ENCODE measurements around the gene TMEM14A. TPM values are rescaled to one million over a fixed set of nuclear protein-coding genes. Genes with fewer than 3 reads are reported as not detected.

TMEM14A gene
- total RNA-seq, 1 donor from 2014 or later: 25.0 TPM

- peaks cover 21% of the 10 kb centered on the region for H3K4me1 Mint-ChIP-seq
- no peak overlapping the region for H3K4me3 Mint-ChIP-seq
Observed at GRCh38 chr6:52635049-52635577, 35.8 kb upstream of the TMEM14A start.

GRCh38 chr6:52636830-52637229 lies 34.1 kb upstream of the TMEM14A start:
- Mint-ChIP-seq H3K27me3 (ENCODE audit: low read depth) (no peaks in the 10 kb centered on the region), H3K4me3 (no peak overlapping the region), H3K9me3 (no peaks in the 10 kb centered on the region), H3K27ac (ENCODE audit: unreplicated experiment) (no peak overlapping the region), H3K36me3 (ENCODE audit: low read depth) (no peaks in the 10 kb centered on the region), H3K4me1 (peaks cover 35% of the 10 kb centered on the region)
- DNase-seq (ENCODE audit: low read depth, low spot score): no peak
- TF ChIP-seq CTCF (conservative IDR thresholded peaks at IDR 0.05): no peak

More at GRCh38 chr6:52635049-52635577, 35.8 kb upstream of the TMEM14A start:
- Mint-ChIP-seq H3K27ac (ENCODE audit: unreplicated experiment) (no peak overlapping the region), H3K9me3 (no peaks in the 10 kb centered on the region), H3K27me3 (ENCODE audit: low read depth) (no peaks in the 10 kb centered on the region), H3K36me3 (ENCODE audit: low read depth) (no peaks in the 10 kb centered on the region)
- no peak for DNase-seq (ENCODE audit: low read depth, low spot score)
- no peak for TF ChIP-seq CTCF (conservative IDR thresholded peaks at IDR 0.05)

- Mint-ChIP-seq H3K4me1 (peaks cover 52% of the 10 kb centered on the region), H3K27ac (ENCODE audit: unreplicated experiment) (peak overlapping the region; percentile 99), H3K4me3 (peak overlapping the region; percentile 25), H3K27me3 (ENCODE audit: low read depth) (no peaks in the 10 kb centered on the region), H3K9me3 (no peaks in the 10 kb centered on the region), H3K36me3 (ENCODE audit: low read depth) (no peaks in the 10 kb centered on the region)
- TF ChIP-seq CTCF (conservative IDR thresholded peaks at IDR 0.05): no peak
- no peak for DNase-seq (ENCODE audit: low read depth, low spot score)
Observed at GRCh38 chr6:52639493-52639892, 31.4 kb upstream of the TMEM14A start.

- peak overlapping the region; percentile 60 for H3K4me3 Mint-ChIP-seq
- H3K27ac Mint-ChIP-seq (ENCODE audit: unreplicated experiment): peak overlapping the region; percentile 99
- H3K27me3 Mint-ChIP-seq (ENCODE audit: low read depth): no peaks in the 10 kb centered on the region
- H3K4me1 Mint-ChIP-seq: peaks cover 45% of the 10 kb centered on the region
- no peaks in the 10 kb centered on the region for H3K36me3 Mint-ChIP-seq (ENCODE audit: low read depth)
- no peak for TF ChIP-seq CTCF (conservative IDR thresholded peaks at IDR 0.05)
- H3K9me3 Mint-ChIP-seq: no peaks in the 10 kb centered on the region
- DNase-seq (ENCODE audit: low read depth, low spot score): peak; percentile 37
Observed at GRCh38 chr6:52640170-52640569, 30.7 kb upstream of the TMEM14A start.

GRCh38 chr6:52640916-52641315 lies 30.0 kb upstream of the TMEM14A start:
- H3K27ac Mint-ChIP-seq (ENCODE audit: unreplicated experiment): peak overlapping the region; percentile 5
- no peaks in the 10 kb centered on the region for H3K36me3 Mint-ChIP-seq (ENCODE audit: low read depth)
- DNase-seq (ENCODE audit: low read depth, low spot score): no peak
- H3K4me1 Mint-ChIP-seq: peaks cover 41% of the 10 kb centered on the region
- no peaks in the 10 kb centered on the region for H3K27me3 Mint-ChIP-seq (ENCODE audit: low read depth)
- H3K4me3 Mint-ChIP-seq: no peak overlapping the region
- TF ChIP-seq CTCF (conservative IDR thresholded peaks at IDR 0.05): no peak
- H3K9me3 Mint-ChIP-seq: no peaks in the 10 kb centered on the region

Measured in neural crest cell (in vitro differentiated cells).